HEK293T (cell line): ENCODE measurements around the gene MRPL32.

Source experiments
- CTCF ChIA-PET: fragments of 350-600 bp; formaldehyde crosslinking; extraction: SDS; loops from one replicate; lab custom pipeline; 2021; ENCODE audit warnings: antibody characterized with exemption, inconsistent platforms; lab: Yijun Ruan, JAX
- POLR2A ChIA-PET: fragments of 350-600 bp; formaldehyde crosslinking; extraction: SDS; loops from one replicate; lab custom pipeline; 2020; ENCODE audit warnings: antibody characterized with exemption, inconsistent platforms; lab: Yijun Ruan, JAX
- DNase-seq: peaks from one replicate; pipeline ENCODE4 v3.0.0; 2012; ENCODE audit warnings: mixed read lengths; ENCODE audit errors: extremely low spot score
- ARNT ChIP-seq: fragments of 450-650 bp; IDR thresholded peaks from 2 replicates; pipeline ENCODE4 v1.6.1; 2017; ENCODE audit warnings: mild to moderate bottlenecking
- BHLHE40 ChIP-seq: fragments of 450-650 bp; IDR thresholded peaks from 2 replicates; pipeline ENCODE4 v1.6.1; 2016; ENCODE audit warnings: mild to moderate bottlenecking, moderate library complexity, borderline replicate concordance
- CTBP1 ChIP-seq: fragments of 450-650 bp; IDR thresholded peaks from 2 replicates; pipeline ENCODE4 v1.6.1; 2016; ENCODE audit warnings: borderline replicate concordance
- ELF4 ChIP-seq: fragments of 450-650 bp; IDR thresholded peaks from 2 replicates; pipeline ENCODE4 v1.6.1; 2017; ENCODE audit warnings: antibody characterized with exemption
- FOXA1 ChIP-seq: fragments of 450-650 bp; IDR thresholded peaks from 2 replicates; pipeline ENCODE4 v1.6.1; 2016; ENCODE audit warnings: mild to moderate bottlenecking
- FOXK2 ChIP-seq: fragments of 450-650 bp; IDR thresholded peaks from 2 replicates; pipeline ENCODE4 v1.6.1; 2016; ENCODE audit warnings: mild to moderate bottlenecking
- FOXM1 ChIP-seq: fragments of 450-650 bp; IDR thresholded peaks from 2 replicates; pipeline ENCODE4 v1.6.1; 2017; ENCODE audit warnings: mild to moderate bottlenecking, borderline replicate concordance
- HDGF ChIP-seq: fragments of 450-650 bp; IDR thresholded peaks from 2 replicates; pipeline ENCODE4 v1.6.1; 2017; ENCODE audit warnings: antibody characterized with exemption, borderline replicate concordance
- L3MBTL2 ChIP-seq: fragments of 450-650 bp; conservative IDR thresholded peaks from 2 replicates; pipeline ENCODE4 v1.6.1; 2016; ENCODE audit warnings: mild to moderate bottlenecking
- LEF1 ChIP-seq: fragments of 450-650 bp; IDR thresholded peaks from 2 replicates; pipeline ENCODE4 v1.6.1; 2017; ENCODE audit warnings: mild to moderate bottlenecking, borderline replicate concordance
- NFRKB ChIP-seq: fragments of 450-650 bp; IDR thresholded peaks from 2 replicates; pipeline ENCODE4 v1.6.1; 2016; ENCODE audit warnings: mild to moderate bottlenecking, moderate library complexity
- SP1 ChIP-seq: fragments of 450-650 bp; IDR thresholded peaks from 2 replicates; pipeline ENCODE4 v1.6.1; 2017
- SUZ12 ChIP-seq: fragments of 450-650 bp; IDR thresholded peaks from 2 replicates; pipeline ENCODE4 v1.6.1; 2016; ENCODE audit warnings: mild to moderate bottlenecking
- TARDBP ChIP-seq: fragments of 450-650 bp; IDR thresholded peaks from 2 replicates; pipeline ENCODE4 v1.6.1; 2016
- ZNF384 ChIP-seq: fragments of 450-650 bp; IDR thresholded peaks from 2 replicates; pipeline ENCODE4 v1.6.1; 2016
- TF ChIP-seq, protein P1 (sequence below): fragments of 450-650 bp; IDR thresholded peaks from 2 replicates; pipeline ENCODE4 v1.6.1; 2016

Gene MRPL32

GRCh38 chr7:42960762-42961161, 28.6 kb downstream of the MRPL32 start:
- no peak for DNase-seq
- ChIA-PET POLR2A (no interaction called here), CTCF (interaction anchor here (0.9 kb wide), 1 partner anchor 15 kb away, joined by 4 read pairs; no protein-coding TSS in a partner anchor)
- TF ChIP-seq BHLHE40 (no peak), LEF1 (no peak), FOXA1 (no peak), CTBP1 (no peak), SUZ12 (no peak), TARDBP (no peak), ARNT (no peak), HDGF (no peak), FOXK2 (no peak), SP1 (no peak), NFRKB (no peak)

GRCh38 chr7:42961170-42961569, 29.0 kb downstream of the MRPL32 start:
- no peak for TF ChIP-seq CTBP1
- TF ChIP-seq ZNF384: no peak
- no peak for TF ChIP-seq NFRKB
- TF ChIP-seq L3MBTL2: no peak
- TF ChIP-seq LEF1: no peak
- POLR2A ChIA-PET: no interaction called here
- no peak for DNase-seq
- CTCF ChIA-PET: no interaction called here

DNA sequence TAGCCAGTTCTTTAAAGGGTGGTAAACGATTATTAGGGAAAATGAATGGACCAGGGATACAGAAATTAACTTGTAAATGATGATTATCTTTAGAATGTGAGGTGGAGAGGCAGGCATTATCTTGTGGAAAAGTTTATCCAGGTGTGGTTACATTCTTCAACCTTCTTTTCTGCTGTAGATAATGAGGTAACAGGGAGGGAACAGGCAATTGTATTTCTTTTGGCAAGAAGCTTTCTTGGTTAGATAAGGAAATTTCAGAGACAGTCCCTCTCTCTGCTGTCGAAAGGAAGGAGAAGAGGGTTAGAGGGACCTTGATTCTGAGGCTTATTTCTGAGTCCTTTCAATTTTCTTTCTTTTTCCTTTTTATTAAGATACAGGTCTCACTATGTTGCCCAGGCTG, 32.1 kb downstream of the MRPL32 start:
- TF ChIP-seq FOXA1 (no peak), FOXM1 (no peak), L3MBTL2 (no peak), ARNT (no peak), ZNF384 (no peak)
- CTCF ChIA-PET: no interaction called here

GRCh38 chr7:42964849-42965805, 33.0 kb downstream of the MRPL32 start:
- DNase-seq: no peak
- ChIA-PET POLR2A (no interaction called here), CTCF (interaction anchor here (0.5 kb wide), 1 partner anchor 1838 kb away, joined by 3 read pairs; no protein-coding TSS in a partner anchor)
- TF ChIP-seq ELF4: no peak
- no peak for TF ChIP-seq L3MBTL2
- TF ChIP-seq CTBP1: no peak
- no peak for TF ChIP-seq LEF1
- TF ChIP-seq HDGF: no peak
- no peak for TF ChIP-seq ARNT
- TF ChIP-seq ZNF384: no peak
- TF ChIP-seq BHLHE40: no peak
- TF ChIP-seq, protein P1, sequence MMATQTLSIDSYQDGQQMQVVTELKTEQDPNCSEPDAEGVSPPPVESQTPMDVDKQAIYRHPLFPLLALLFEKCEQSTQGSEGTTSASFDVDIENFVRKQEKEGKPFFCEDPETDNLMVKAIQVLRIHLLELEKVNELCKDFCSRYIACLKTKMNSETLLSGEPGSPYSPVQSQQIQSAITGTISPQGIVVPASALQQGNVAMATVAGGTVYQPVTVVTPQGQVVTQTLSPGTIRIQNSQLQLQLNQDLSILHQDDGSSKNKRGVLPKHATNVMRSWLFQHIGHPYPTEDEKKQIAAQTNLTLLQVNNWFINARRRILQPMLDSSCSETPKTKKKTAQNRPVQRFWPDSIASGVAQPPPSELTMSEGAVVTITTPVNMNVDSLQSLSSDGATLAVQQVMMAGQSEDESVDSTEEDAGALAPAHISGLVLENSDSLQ: no peak
- TF ChIP-seq FOXK2: no peak
- TF ChIP-seq FOXA1: no peak

More for the DNA sequence above, 32.1 kb downstream of the MRPL32 start:
- POLR2A ChIA-PET: no interaction called here
- DNase-seq: no peak

DNA sequence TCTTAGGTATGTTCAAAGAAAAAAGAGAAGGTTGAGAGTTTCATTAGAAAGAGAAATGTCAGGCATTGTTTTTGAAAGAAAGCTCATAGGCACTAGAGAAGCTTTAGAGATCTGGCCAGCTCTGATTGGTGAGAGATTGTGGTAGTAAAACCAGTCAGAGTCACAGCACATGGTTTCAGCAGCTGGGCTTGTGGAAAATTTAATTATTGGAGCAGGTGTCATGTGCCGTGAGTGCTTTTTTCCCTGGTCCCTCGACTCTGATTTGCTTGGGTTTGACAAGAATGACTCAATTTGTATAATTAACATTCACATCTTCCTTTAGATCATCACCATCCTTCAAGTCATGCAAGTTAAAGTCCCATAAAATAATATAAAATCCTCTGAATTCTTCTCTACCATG, 35.2 kb downstream of the MRPL32 start:
- ChIA-PET POLR2A (no interaction called here), CTCF (no interaction called here)
- TF ChIP-seq ELF4 (no peak), SUZ12 (no peak), NFRKB (no peak), FOXA1 (no peak), L3MBTL2 (no peak)
- TF ChIP-seq, protein P1: no peak
- DNase-seq: no peak

DNA sequence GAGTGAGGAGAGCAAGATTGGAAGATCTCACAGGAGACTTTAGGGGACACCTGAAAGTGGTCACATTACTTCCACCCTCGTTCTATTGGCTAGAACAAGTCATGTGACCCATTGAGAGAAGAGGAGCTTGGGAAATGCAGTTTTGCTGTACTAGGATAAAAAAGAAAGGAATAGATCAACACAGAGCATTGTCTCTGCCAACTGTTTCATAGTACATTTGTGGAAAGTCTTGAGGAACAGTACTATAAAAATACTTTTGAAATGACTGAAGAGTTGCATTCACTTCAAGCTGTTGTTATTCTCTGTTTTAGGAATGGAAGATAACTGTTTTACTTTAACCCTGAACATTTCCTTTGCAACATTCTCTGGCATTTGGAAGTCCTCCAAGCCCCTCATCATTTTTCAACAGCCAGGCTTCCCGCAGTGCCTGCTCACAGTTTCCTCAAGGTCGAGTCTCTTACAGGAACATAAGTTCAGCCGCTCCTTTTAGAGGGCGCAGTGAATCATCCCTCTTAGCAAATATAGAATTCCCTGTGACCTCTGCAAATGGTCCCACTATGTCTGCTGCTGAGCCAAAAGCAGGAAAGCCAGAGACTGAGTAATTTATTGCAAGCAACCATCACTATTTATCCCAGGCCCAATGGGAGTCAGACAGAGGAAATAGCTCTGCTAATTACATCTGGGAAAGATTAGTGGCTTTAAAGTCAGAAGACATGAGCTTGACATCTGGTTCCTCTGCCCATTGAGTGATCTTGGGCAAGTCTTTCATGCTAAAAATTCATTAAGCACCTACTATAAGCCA, 40.7 kb downstream of the MRPL32 start:
- ChIA-PET CTCF (interaction anchor here (0.7 kb wide), 1 partner anchor 530 kb away, joined by 3 read pairs; no protein-coding TSS in a partner anchor), POLR2A (no interaction called here)
- TF ChIP-seq SUZ12 (no peak), SP1 (no peak), TARDBP (no peak), ZNF384 (no peak), FOXA1 (no peak), FOXM1 (no peak), CTBP1 (no peak), NFRKB (no peak)
- TF ChIP-seq, protein P1: no peak
- DNase-seq: no peak
